IPS-20b (cell line): ENCODE measurements around the gene RALY.

Experiments
- H3K27ac ChIP-seq: one replicate; pipeline ENCODE4 v1.5.1; 2013; ENCODE audit warnings: low read length
- H3K27me3 ChIP-seq: 2 replicates; pipeline ENCODE4 v1.6.1; 2013; ENCODE audit warnings: mild to moderate bottlenecking, low read length, inconsistent platforms; ENCODE audit not compliant: insufficient read depth
- H3K36me3 ChIP-seq: 2 replicates; pipeline ENCODE4 v1.6.1; 2013; ENCODE audit warnings: low read depth, mild to moderate bottlenecking, inconsistent platforms, low read length, moderate library complexity; ENCODE audit not compliant: insufficient read depth
- H3K4me1 ChIP-seq: 2 replicates; pipeline ENCODE4 v1.6.1; 2013; ENCODE audit warnings: mild to moderate bottlenecking, control low read depth, inconsistent platforms, low read length, moderate library complexity; ENCODE audit not compliant: insufficient read depth
- H3K4me3 ChIP-seq: 2 replicates; pipeline ENCODE4 v1.5.1; 2013; ENCODE audit warnings: mild to moderate bottlenecking, low read length, inconsistent platforms
- H3K9ac ChIP-seq: 2 replicates; pipeline ENCODE4 v1.6.1; 2013; ENCODE audit warnings: low read depth, mild to moderate bottlenecking, inconsistent platforms, low read length, moderate library complexity
- H3K9me3 ChIP-seq: 2 replicates; pipeline ENCODE4 v1.6.1; 2013; ENCODE audit warnings: mild to moderate bottlenecking, low read depth, low read length, inconsistent platforms; ENCODE audit not compliant: insufficient read depth

Gene RALY

GRCh38 chr20:34041226-34041625 lies 47.5 kb downstream of the RALY start:
- Histone ChIP-seq H3K9me3 (no peaks in the 10 kb centered on the region), H3K27ac (no peak overlapping the region), H3K27me3 (no peaks in the 10 kb centered on the region), H3K4me3 (no peak overlapping the region), H3K9ac (no peak overlapping the region), H3K4me1 (peaks cover 16% of the 10 kb centered on the region), H3K36me3 (no peaks in the 10 kb centered on the region)

- Histone ChIP-seq H3K36me3 (no peaks in the 10 kb centered on the region), H3K9me3 (no peaks in the 10 kb centered on the region), H3K27me3 (no peaks in the 10 kb centered on the region), H3K4me3 (no peak overlapping the region), H3K27ac (no peak overlapping the region), H3K9ac (no peak overlapping the region), H3K4me1 (peaks cover 16% of the 10 kb centered on the region)
Observed at GRCh38 chr20:34042262-34042661, 48.6 kb downstream of the RALY start.

- Histone ChIP-seq H3K36me3 (no peaks in the 10 kb centered on the region), H3K27me3 (no peaks in the 10 kb centered on the region), H3K9ac (no peak overlapping the region), H3K4me3 (no peak overlapping the region), H3K9me3 (no peaks in the 10 kb centered on the region), H3K4me1 (peaks cover 16% of the 10 kb centered on the region), H3K27ac (no peak overlapping the region)
Observed at GRCh38 chr20:34043025-34043424, 49.3 kb downstream of the RALY start.

- Histone ChIP-seq H3K27me3 (no peaks in the 10 kb centered on the region), H3K9ac (no peak overlapping the region), H3K9me3 (no peaks in the 10 kb centered on the region), H3K27ac (no peak overlapping the region), H3K36me3 (no peaks in the 10 kb centered on the region), H3K4me1 (peaks cover 16% of the 10 kb centered on the region), H3K4me3 (peak overlapping the region; percentile 12; the same call in 1 of the 2 replicates)
Observed at GRCh38 chr20:34045294-34045693, 51.6 kb downstream of the RALY start.

GRCh38 chr20:34045930-34046725 lies 52.4 kb downstream of the RALY start:
- no peaks in the 10 kb centered on the region for H3K9me3 ChIP-seq
- H3K36me3 ChIP-seq, result no peaks in the 10 kb centered on the region
- H3K27me3 ChIP-seq, result no peaks in the 10 kb centered on the region
- peak overlapping the region; percentile 38; the same call in 1 of the 2 replicates for H3K4me3 ChIP-seq
- no peak overlapping the region for H3K27ac ChIP-seq
- no peak overlapping the region for H3K9ac ChIP-seq
- peaks cover 16% of the 10 kb centered on the region for H3K4me1 ChIP-seq

- no peak overlapping the region for H3K9ac ChIP-seq
- no peaks in the 10 kb centered on the region for H3K36me3 ChIP-seq
- H3K4me1 ChIP-seq, result peaks cover 16% of the 10 kb centered on the region
- H3K27me3 ChIP-seq, result no peaks in the 10 kb centered on the region
- no peak overlapping the region for H3K4me3 ChIP-seq
- H3K9me3 ChIP-seq, result no peaks in the 10 kb centered on the region
- H3K27ac ChIP-seq, result no peak overlapping the region
Observed at GRCh38 chr20:34047010-34047687, 53.4 kb downstream of the RALY start.

- H3K27me3 ChIP-seq, result no peaks in the 10 kb centered on the region
- H3K9ac ChIP-seq, result no peak overlapping the region
- H3K36me3 ChIP-seq, result no peaks in the 10 kb centered on the region
- peaks cover 16% of the 10 kb centered on the region for H3K4me1 ChIP-seq
- H3K4me3 ChIP-seq, result no peak overlapping the region
- H3K27ac ChIP-seq, result no peak overlapping the region
- no peaks in the 10 kb centered on the region for H3K9me3 ChIP-seq
Observed at GRCh38 chr20:34047917-34048316, 54.2 kb downstream of the RALY start.

- no peaks in the 10 kb centered on the region for H3K9me3 ChIP-seq
- no peak overlapping the region for H3K9ac ChIP-seq
- no peaks in the 10 kb centered on the region for H3K27me3 ChIP-seq
- peaks cover 16% of the 10 kb centered on the region for H3K4me1 ChIP-seq
- no peaks in the 10 kb centered on the region for H3K36me3 ChIP-seq
- no peak overlapping the region for H3K27ac ChIP-seq
- no peak overlapping the region for H3K4me3 ChIP-seq
Observed at GRCh38 chr20:34049389-34049788, 55.7 kb downstream of the RALY start.

- Histone ChIP-seq H3K4me1 (peaks cover 14% of the 10 kb centered on the region), H3K36me3 (no peaks in the 10 kb centered on the region), H3K27ac (no peak overlapping the region)
Observed at GRCh38 chr20:34049897-34050695, 56.4 kb downstream of the RALY start.

GRCh38 chr20:34052414-34052813 lies 58.7 kb downstream of the RALY start:
- Histone ChIP-seq H3K27ac (no peak overlapping the region), H3K27me3 (no peaks in the 10 kb centered on the region)

More at GRCh38 chr20:34049897-34050695, 56.4 kb downstream of the RALY start:
- Histone ChIP-seq H3K9ac (no peak overlapping the region), H3K27me3 (no peaks in the 10 kb centered on the region), H3K4me3 (no peak overlapping the region), H3K9me3 (no peaks in the 10 kb centered on the region)

GRCh38 chr20:34055290-34055689 lies 61.6 kb downstream of the RALY start:
- Histone ChIP-seq H3K4me3 (no peak overlapping the region), H3K36me3 (no peaks in the 10 kb centered on the region), H3K27me3 (no peaks in the 10 kb centered on the region), H3K9ac (no peak overlapping the region), H3K4me1 (no peaks in the 10 kb centered on the region), H3K9me3 (no peaks in the 10 kb centered on the region), H3K27ac (no peak overlapping the region)

More at GRCh38 chr20:34052414-34052813, 58.7 kb downstream of the RALY start:
- Histone ChIP-seq H3K4me1 (no peaks in the 10 kb centered on the region), H3K9ac (no peak overlapping the region), H3K4me3 (no peak overlapping the region), H3K9me3 (no peaks in the 10 kb centered on the region), H3K36me3 (no peaks in the 10 kb centered on the region)
